Spleen (tissue), 3 donors: ENCODE measurements around the gene WNT9A.

Source experiments
- POLR2A ChIP-seq, 3 donors: fragments of 450-650 bp; IDR thresholded peaks; one replicate each; pipeline ENCODE4 v1.5.1; 2017; ENCODE audit warnings: antibody characterized with exemption in 3 of 3, mild to moderate bottlenecking in 1 of 3
- POLR2AphosphoS5 ChIP-seq, 3 donors: sonication (generic); formaldehyde crosslinking; IDR thresholded peaks; one replicate each; pipeline ENCODE4 v1.5.1; 2017; ENCODE audit warnings: antibody characterized with exemption in 3 of 3

- no peak for TF ChIP-seq POLR2AphosphoS5 (IDR thresholded peaks at IDR 0.05)
- no peak for TF ChIP-seq POLR2A (IDR thresholded peaks at IDR 0.05)
Measured at GRCh38 chr1:227880342-227880924, 67.3 kb downstream of the WNT9A start.
